Thyroid gland (tissue), 4 donors: Measurements from ENCODE around the gene C17orf107. TPM values are rescaled to one million over a fixed set of nuclear protein-coding genes. Genes with fewer than 3 reads are reported as not detected.

Experiments used
- DNase-seq, 2 donors: peaks; one replicate each; pipeline ENCODE4 v3.0.0-alpha.2; 2019
- H3K27ac ChIP-seq, 3 donors: fragments of 200-600 bp; sonication (generic); 1 replicate in 2 of 3; 2 replicates in 1 of 3; pipeline ENCODE4 v1.5.1; 2016 to 2019; ENCODE audit warnings: mild to moderate bottlenecking in 1 of 3, moderate library complexity in 1 of 3
- H3K27me3 ChIP-seq: fragments of 200-600 bp; sonication (generic); one replicate; pipeline ENCODE4 v1.5.1; 2019
- H3K36me3 ChIP-seq, 2 donors: fragments of 200-600 bp; sonication (generic); one replicate each; pipeline ENCODE4 v1.5.1; 2016 to 2019
- H3K4me1 ChIP-seq, 2 donors: fragments of 200-600 bp; sonication (generic); one replicate each; pipeline ENCODE4 v1.5.1; 2017 to 2019
- H3K4me3 ChIP-seq, 3 donors: fragments of 200-600 bp; sonication (generic); replicated peaks in 1 of 3; 1 replicate in 2 of 3; 2 replicates in 1 of 3; pipeline ENCODE4 v1.5.1; 2016; ENCODE audit warnings: mild to moderate bottlenecking in 1 of 3
- H3K9me3 ChIP-seq: fragments of 200-600 bp; sonication (generic); one replicate; pipeline ENCODE4 v1.5.1; 2017
- CTCF ChIP-seq, 6 experiments: fragments of 200-600 bp in 3 of 6; fragments of 450-650 bp in 3 of 6; sonication (generic) in 3 of 6; IDR thresholded peaks; one replicate each; pipeline ENCODE4 v1.5.1; 2016 to 2019; ENCODE audit warnings: antibody characterized with exemption in 6 of 6, mild to moderate bottlenecking in 2 of 6, inconsistent platforms in 1 of 6, moderate library complexity in 1 of 6
- POLR2A ChIP-seq, 2 donors: fragments of 450-650 bp; IDR thresholded peaks; one replicate each; pipeline ENCODE4 v1.6.1; 2017; ENCODE audit warnings: antibody characterized with exemption in 2 of 2, mild to moderate bottlenecking in 2 of 2, moderate library complexity in 1 of 2
- WGBS, 2 donors: methylation state at CpG; one replicate each; pipeline ENCODE4 v1.1.5; 2017; 5-methylcytosine and 5-hydroxymethylcytosine counted together
- intact Hi-C: fragments of 100-400 bp; cut with DNase I; formaldehyde crosslinking; loops from one replicate; pipeline ENCODE4 v1.15.1; 2023
- total RNA-seq, 4 donors: library from RNA; depleted of rRNA; stranded (reverse); fragments of >200 nt; gene quantifications; one replicate each; pipeline ENCODE4 v1.2.3, GENCODE V29; 2016

The C17orf107 gene
- total RNA-seq, 4 donors from 2014 or later: 0.33 to 1.9 (median 1.3) TPM

GRCh38 chr17:4951486-4951885 is 52.1 kb downstream of the C17orf107 start:
- Histone ChIP-seq H3K4me3 (no peak overlapping the region), H3K4me1 (peaks cover 21 to 54% of the 10 kb centered on the region in 2 donors), H3K27me3 (no peaks in the 10 kb centered on the region), H3K9me3 (no peaks in the 10 kb centered on the region), H3K27ac (no peak overlapping the region), H3K36me3 (no peaks in the 10 kb centered on the region)
- WGBS, 2 donors: 70 to 79% methylated on average over 3 of the region's 3 CpGs
- TF ChIP-seq POLR2A (IDR thresholded peaks at IDR 0.05) (no peak), CTCF (IDR thresholded peaks at IDR 0.05) (no peak)
- no peak for DNase-seq
- intact Hi-C loops: no loop called here

Other genes with a start within 250 kb of the C17orf107 start
- 10 to 100 TPM; 13.2 to 33.9 (median 28.1) TPM for gene PELP1, start 195.4 kb upstream of the C17orf107 start, total RNA-seq
- gene ARRB2, start 188.9 kb upstream of the C17orf107 start, total RNA-seq: 10 to 100 TPM in 3 of 4 donors, 1 to 10 TPM in 1; 8.4 to 20.6 (median 14.4) TPM
- 10 to 100 TPM; 37.3 to 54.7 (median 41.3) TPM for gene MED11, start 168.1 kb upstream of the C17orf107 start, total RNA-seq
- under 1 TPM; 0.29 to 0.44 (median 0.37) TPM for gene ZMYND15, start 159.7 kb upstream of the C17orf107 start, total RNA-seq
- gene CXCL16, start 159.6 kb upstream of the C17orf107 start, total RNA-seq: 10 to 100 TPM in 3 of 4 donors, 1 to 10 TPM in 1; 6.6 to 13.7 (median 12.8) TPM
- not detected for gene TM4SF5, start 127.7 kb upstream of the C17orf107 start, total RNA-seq
- 1 to 10 TPM in 2 of 4 donors, not detected in 2; 1.8 to 4.0 TPM for gene VMO1, start 113.2 kb upstream of the C17orf107 start, total RNA-seq
- gene GLTPD2, start 110.6 kb upstream of the C17orf107 start, total RNA-seq: not detected
- 100 to 1,000 TPM; 108 to 322 (median 141) TPM for gene PSMB6, start 103.4 kb upstream of the C17orf107 start, total RNA-seq
- 10 to 100 TPM; 10.7 to 20.0 (median 16.2) TPM for gene PLD2, start 92.4 kb upstream of the C17orf107 start, total RNA-seq
- gene MINK1, start 66.2 kb upstream of the C17orf107 start, total RNA-seq: 10 to 100 TPM; 25.1 to 51.6 (median 31.2) TPM
- gene CHRNE, start 3.6 kb downstream of the C17orf107 start, total RNA-seq: under 1 TPM; 0.29 to 0.83 (median 0.49) TPM
- not detected for gene GP1BA, start 32.7 kb downstream of the C17orf107 start, total RNA-seq
- 10 to 100 TPM; 29.3 to 62.4 (median 48.4) TPM for gene SLC25A11, start 40.5 kb downstream of the C17orf107 start, total RNA-seq
- gene RNF167, start 40.7 kb downstream of the C17orf107 start, total RNA-seq: 10 to 100 TPM; 47.1 to 77.0 (median 67.2) TPM
- gene PFN1, start 49.0 kb downstream of the C17orf107 start, total RNA-seq: 100 to 1,000 TPM; 228 to 606 (median 328) TPM
- 1 to 10 TPM in 3 of 4 donors, not detected in 1; 5.4 to 8.8 (median 5.5) TPM for gene ENO3, start 51.6 kb downstream of the C17orf107 start, total RNA-seq
- 10 to 100 TPM; 50.5 to 69.7 (median 68.3) TPM for gene SPAG7, start 68.3 kb downstream of the C17orf107 start, total RNA-seq
- gene CAMTA2, start 88.1 kb downstream of the C17orf107 start, total RNA-seq: 10 to 100 TPM; 17.1 to 29.0 (median 20.4) TPM
- gene INCA1, start 98.0 kb downstream of the C17orf107 start, total RNA-seq: 1 to 10 TPM; 1.0 to 2.3 (median 1.4) TPM
- gene KIF1C, start 98.4 kb downstream of the C17orf107 start, total RNA-seq: 100 to 1,000 TPM in 1 of 4 donors, 10 to 100 TPM in 3; 67.3 to 134 (median 86.9) TPM
- gene SLC52A1, start 135.9 kb downstream of the C17orf107 start, total RNA-seq: under 1 TPM in 1 of 4 donors, not detected in 3; 0.11 TPM
- 10 to 100 TPM in 3 of 4 donors, 1 to 10 TPM in 1; 9.5 to 14.1 (median 12.1) TPM for gene ZFP3, start 178.9 kb downstream of the C17orf107 start, total RNA-seq
- 10 to 100 TPM in 2 of 4 donors, 1 to 10 TPM in 2; 7.5 to 13.7 (median 9.6) TPM for gene ZNF232, start 212.3 kb downstream of the C17orf107 start, total RNA-seq
- gene USP6, start 216.5 kb downstream of the C17orf107 start, total RNA-seq: 1 to 10 TPM in 1 of 4 donors, under 1 TPM in 3; 0.11 to 1.7 (median 0.39) TPM